ENCODE measurements around the gene EDIL3.
"Not testable (repeated sequence)": the region's sequence is repeated elsewhere in the genome, so short reads cannot be mapped to it uniquely, and the experiment has no call there.

EDIL3 gene

GRCh38 chr5:84255315-84255714, 129.4 kb downstream of the EDIL3 start:
- DNase-seq, result peak; percentile 76

DNA sequence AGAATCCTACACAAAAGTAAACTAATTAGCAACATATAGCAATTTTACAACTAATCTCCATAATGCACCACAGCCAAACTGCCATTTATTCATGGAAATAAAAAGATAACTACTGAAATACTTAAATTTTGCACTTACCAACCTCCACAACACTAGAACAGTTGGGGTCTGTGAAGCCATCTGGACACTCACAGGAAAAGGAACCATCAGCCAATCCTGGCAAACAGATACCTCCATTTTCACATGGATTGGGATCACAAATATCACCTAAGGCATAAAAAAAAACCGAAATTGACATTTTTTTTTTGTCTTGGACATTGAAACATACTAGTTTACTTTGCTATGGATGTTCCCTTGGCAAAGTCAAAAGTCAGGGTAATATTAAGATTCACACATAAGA, 130.7 kb downstream of the EDIL3 start:
- DNase-seq, result no peak

DNA sequence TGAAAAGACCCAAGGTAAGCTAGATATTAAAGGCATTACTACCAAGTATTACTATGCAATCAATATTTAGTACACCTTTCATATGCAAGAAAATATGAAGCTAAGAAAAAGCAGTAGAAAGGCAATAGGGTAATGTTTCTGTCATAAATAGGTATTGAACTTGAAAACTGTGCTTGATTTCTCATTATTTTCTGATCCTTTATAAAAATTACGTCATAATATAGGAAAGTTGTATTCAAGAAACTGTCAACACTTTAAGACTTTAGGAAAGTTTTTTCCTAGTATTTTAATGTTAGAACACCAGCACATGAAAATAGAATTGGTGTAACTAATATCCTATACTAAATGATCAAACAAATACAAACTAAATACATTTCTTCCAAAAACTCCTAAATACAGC, 133.2 kb downstream of the EDIL3 start:
- no peak for DNase-seq

- DNase-seq, result peak; percentile 97
Observed at GRCh38 chr5:84249918-84250630, 134.6 kb downstream of the EDIL3 start.

GRCh38 chr5:84248013-84248412, 136.7 kb downstream of the EDIL3 start:
- DNase-seq, result no peak

GRCh38 chr5:84242286-84242685, 142.4 kb downstream of the EDIL3 start:
- peak; percentile 85 for DNase-seq

DNA sequence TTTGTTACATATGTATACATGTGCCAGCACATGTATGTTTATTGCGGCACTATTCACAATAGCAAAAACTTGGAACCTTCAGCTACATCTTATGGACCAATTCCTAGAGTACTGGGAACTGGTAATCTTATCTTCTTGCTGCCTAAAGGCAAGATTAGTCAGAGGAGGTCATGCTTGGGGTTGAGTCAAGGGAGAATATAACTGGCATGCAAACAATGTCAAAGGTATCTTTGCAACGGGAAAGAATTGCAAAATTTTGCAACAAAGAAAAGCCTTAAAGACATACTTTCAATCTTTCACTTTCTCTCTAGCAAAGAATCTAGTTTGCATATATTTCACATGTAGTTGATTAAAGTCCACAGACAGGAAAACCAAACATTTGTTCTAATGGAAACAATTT, 145.2 kb downstream of the EDIL3 start:
- peak; percentile 74 for DNase-seq

GRCh38 chr5:84237126-84237525, 147.6 kb downstream of the EDIL3 start:
- DNase-seq, result no peak

DNA sequence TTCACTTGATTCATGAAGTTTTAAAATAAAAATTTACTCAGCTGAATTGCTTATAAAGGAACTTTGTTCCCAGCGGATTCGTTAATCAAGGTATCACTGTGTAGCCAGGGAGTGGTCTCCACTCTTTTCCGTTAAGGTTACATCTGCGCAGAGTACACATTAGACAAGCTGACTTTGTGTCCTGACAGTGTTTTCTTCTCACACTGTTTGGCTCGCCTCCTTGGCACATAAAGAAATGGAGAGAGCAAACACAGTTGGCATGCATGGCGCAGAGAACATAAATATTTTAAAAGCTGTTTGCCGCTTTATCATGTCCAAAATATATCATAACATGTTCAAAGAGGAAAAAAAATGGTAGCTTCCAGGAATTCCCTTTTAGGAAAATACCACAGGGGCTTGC, 153.2 kb downstream of the EDIL3 start:
- no peak for DNase-seq

DNA sequence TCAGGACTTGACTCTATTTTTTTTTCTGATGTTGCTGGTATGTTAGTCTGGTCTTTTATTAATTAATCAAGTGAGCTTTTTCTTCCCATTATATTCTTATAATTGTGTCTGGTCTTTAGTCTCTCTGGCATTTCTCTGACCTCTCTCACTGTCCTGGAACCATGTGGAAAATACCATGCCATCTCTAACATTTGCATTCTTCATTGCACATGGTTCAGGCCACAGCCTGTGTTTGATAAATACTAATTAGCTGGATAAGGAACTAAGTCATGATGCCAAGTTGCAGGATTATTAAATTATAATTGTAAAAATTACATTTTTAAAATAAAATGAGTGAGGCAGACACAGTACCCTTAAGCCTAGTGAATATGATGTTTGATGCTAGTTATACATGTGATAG, 155.6 kb downstream of the EDIL3 start:
- DNase-seq, result no peak

GRCh38 chr5:84228266-84228665, 156.4 kb downstream of the EDIL3 start:
- no peak for DNase-seq

GRCh38 chr5:84227236-84227635, 157.4 kb downstream of the EDIL3 start:
- peak; percentile 45 for DNase-seq

DNA sequence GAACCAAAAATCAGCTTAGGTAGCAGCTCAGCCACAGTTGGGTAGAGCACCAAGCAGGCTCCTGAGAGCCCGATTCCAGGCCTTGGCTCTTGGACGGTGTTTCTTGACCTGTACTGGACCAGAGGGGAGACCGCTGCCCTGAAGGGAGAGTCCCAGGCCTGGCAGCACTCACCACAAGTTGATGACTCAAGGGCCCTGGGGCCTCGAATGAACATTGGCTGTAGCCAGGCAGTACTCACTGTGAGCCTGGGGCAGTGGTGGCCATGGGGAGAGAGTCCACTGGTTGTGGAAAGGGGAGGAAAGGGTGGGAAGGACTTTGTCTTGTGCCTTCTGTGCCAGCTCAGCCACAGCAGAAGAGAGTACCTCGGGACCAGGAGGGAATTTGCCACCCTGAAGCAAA, 166.1 kb downstream of the EDIL3 start:
- no peak for DNase-seq

DNA sequence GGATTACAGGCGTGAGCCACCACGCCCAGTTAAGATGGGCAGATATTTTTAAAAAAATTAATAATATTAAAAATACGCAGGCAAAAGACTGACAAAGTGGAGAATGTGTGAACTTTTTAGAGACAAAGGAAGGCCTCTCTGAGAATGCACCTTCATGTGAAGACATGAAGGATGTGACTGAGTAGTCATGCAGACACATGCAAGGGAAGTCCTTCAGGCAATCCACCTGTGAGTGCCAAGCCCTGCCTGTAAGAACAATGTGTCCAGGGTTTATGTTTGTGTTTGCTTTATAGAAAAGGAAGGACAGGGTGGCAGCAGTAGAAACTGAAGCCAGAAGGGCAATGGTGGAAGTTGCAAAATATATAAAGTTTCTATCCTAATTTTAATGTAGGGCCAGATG, 169.2 kb downstream of the EDIL3 start:
- no peak for DNase-seq

DNA sequence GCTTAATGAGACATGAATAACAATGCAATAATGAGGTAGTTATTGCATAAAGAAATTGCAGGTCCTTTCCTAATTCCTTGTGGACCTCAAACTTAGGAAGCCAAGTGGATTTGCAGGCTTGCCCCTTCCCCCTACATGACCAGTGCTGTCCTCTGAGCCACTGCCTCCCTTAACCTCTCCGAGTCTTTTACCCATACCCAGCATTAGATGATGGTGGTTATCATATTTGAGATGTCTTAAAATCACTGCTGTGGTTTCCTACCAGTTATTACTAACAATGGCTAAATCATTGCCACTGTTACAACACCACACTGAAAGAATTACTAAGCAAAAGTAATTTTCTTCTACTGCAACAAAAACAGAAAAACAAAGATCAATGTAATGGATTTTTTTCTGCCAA, 170.8 kb downstream of the EDIL3 start:
- DNase-seq, result peak; percentile 13

DNA sequence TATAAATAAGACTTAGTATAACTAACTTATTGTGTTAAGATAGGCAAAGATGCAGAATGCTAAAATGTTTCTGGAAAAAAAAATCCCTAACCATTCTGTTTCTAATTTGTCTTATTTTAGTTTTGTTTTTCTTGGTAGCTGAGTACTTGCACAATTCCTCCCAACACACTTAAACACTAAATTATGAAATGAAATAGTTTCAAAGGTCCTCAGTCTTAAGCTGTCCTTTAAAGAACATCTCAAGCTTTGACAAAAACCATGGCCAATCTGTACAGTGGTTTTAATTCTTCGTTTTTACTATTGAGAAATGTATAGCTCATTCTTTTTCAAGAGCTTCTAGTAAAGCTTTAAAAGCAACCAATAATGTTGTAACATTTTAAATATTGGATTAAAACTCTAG, 171.5 kb downstream of the EDIL3 start:
- no peak for DNase-seq

GRCh38 chr5:84204772-84205171, 179.9 kb downstream of the EDIL3 start:
- DNase-seq, result no peak

GRCh38 chr5:84202136-84202535, 182.5 kb downstream of the EDIL3 start:
- peak; percentile 18 for DNase-seq

DNA sequence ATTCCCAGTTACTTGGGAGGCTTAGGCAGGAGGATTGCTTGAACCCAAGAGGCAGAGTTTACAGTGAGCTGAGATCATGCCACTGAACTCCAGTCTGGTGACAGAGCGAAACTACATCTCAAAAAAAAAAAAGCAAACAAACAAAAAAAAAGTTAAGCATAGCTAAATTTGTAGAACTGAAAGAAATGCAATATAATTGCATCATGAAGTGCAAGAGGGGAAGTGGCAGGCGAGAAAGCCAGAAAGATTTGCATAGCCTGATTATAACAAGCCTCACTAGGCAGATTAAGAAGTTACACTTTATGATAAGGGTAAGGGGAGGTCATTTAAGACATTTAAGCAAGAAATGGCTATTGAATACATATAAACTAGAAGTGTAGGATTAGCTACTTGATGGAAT, 187.1 kb downstream of the EDIL3 start:
- DNase-seq, result no peak

DNA sequence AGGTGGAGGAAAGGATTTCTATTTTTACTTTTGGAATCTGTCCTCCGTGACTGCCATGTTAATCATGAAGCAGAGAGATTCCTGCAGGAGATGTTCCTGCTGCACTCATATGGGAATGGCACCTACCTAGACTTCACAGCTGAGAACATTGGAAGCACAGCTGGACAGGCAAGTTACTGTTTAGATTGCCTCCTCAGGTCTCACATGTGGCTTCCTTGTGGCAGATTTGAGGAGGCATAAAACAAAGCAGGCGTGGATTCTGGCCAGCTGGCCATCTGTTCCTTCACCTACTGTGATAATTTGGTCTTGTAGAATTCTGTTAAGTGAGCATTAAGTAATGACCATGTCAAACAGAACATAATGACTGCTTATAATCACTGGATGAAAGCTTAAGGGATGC, 193.4 kb downstream of the EDIL3 start:
- DNase-seq, result peak; percentile 32

- DNase-seq, result no peak
Observed at GRCh38 chr5:84184857-84185256, 199.8 kb downstream of the EDIL3 start.

DNA sequence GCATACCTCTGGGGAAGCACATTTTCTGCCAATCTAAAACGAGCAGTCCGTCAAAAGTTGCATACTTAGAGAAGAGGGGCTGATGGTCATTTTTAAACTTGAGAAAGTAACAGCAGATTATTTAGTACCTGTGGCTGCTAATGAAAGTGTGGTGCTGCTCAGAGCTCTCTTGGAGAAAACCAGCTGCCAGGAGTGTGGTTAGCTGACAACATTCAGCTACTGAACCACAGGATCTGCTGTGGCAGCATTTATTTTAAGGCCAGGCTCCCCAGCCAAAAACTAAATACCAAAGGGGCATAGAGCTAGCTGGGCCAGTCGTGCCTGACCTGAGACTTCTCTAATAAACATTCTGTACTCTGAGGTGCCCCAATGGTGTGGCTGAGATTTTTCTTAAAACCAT, 203.6 kb downstream of the EDIL3 start:
- peak; percentile 31 for DNase-seq

DNA sequence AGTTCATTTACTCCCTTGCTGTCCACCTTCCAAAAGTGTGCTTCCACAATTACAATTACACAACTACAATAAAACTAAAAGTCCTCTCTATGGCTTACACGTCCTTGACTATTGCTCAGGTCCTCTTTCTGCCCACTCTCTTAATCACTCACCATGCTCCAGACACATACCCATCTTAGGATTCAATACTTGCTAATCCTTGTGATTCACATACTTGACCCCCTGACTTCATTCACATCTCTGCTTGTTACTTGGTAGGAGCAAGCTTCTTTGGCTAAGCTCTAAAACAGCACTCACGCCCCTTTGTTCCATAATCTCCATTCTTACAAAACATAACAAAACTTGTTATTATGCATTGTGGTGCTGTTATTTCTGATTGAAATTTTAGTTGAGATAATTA, 215.8 kb downstream of the EDIL3 start:
- no peak for DNase-seq

DNA sequence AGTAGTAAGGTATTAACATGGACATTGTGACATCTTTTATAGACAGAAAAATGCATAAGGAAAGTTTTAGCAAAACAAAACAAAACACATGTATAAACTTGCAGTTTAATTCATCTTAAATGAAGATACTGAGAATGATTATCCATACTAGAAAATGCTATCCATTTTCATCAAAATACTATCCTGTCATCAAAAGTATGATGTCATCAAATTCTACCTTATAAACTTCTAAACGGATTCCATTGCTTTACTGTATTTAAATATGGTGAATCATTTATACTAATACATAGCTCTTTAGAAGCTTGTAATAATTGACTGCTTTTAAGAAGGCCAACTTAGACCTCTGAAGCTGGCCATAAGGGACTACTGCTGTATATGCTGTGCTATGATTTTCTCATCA, 221.0 kb downstream of the EDIL3 start:
- no peak for DNase-seq

- DNase-seq, result no peak
Observed at GRCh38 chr5:84162695-84163094, 222.0 kb downstream of the EDIL3 start.

- not testable (repeated sequence) for DNase-seq
Observed at GRCh38 chr5:84160650-84161049, 224.0 kb downstream of the EDIL3 start.

All from fibroblast of upper back skin (primary cell).